ENCODE measurements around the gene MGA. TPM values are rescaled to one million over a fixed set of nuclear protein-coding genes. Genes with fewer than 3 reads are reported as not detected.

The MGA gene
- total and polyA plus RNA-seq, 2 of the 8 experiments (the other 6 are each of a cell fraction or from before 2014, with no cell fraction given): 7.6 to 53.2 TPM

DNA sequence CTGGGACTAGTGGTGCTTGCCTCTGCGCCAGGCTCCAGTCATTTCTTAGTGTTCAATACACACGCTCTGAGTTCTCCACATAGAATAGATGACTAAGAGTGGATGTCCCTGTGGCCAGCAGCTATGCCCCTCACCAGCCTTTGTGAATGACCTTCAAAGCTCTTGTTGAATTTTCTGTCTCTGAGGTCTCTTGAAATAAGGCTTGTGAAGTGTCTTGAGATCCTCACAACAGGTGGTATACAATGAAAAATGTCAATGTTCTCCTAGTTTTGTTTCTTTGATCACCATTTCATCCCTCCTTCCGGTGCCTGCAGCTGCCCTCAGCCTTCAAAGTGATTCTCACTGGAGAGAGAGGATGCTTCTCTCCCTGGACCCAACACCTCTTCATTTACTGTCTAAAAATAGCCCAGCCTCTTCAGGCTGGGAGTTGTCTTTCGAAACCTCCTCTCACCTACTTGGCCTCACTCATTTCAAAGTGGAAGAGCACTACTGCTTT is 119.5 kb downstream of the MGA start (continued):
- TF ChIP-seq, protein P1, sequence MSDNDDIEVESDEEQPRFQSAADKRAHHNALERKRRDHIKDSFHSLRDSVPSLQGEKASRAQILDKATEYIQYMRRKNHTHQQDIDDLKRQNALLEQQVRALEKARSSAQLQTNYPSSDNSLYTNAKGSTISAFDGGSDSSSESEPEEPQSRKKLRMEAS (IDR thresholded peaks at IDR 0.05): no peak
- TF ChIP-seq SIX5 (IDR thresholded peaks at IDR 0.05; ENCODE audit: low read depth, low read length) (no peak), SUZ12 (IDR thresholded peaks at IDR 0.05; ENCODE audit: low read length) (no peak), HDAC2 (IDR thresholded peaks at IDR 0.05; ENCODE audit: borderline replicate concordance in 1 of 2, low read depth in 2 of 2, low read length in 2 of 2) (no peak)

Data from H1 (cell line).